Lung microvascular endothelial cell (primary cell): ENCODE measurements around the gene FAM241B. TPM values are rescaled to one million over a fixed set of nuclear protein-coding genes. Genes with fewer than 3 reads are reported as not detected.

Experiments
- DNase-seq, 2 donors: peaks; one replicate each; pipeline versions ENCODE4 v3.0.0 to v3.0.0-alpha.2; 2010; ENCODE audit warnings: low read depth in 2 of 2
- total RNA-seq: library from RNA; depleted of rRNA; stranded (reverse); fragments of >200 nt; gene quantifications from 2 replicates; pipeline ENCODE4 v1.2.1, GENCODE V29; 2014

Gene FAM241B
- total RNA-seq, 1 donor from 2014 or later, result 0.20 TPM

GRCh38 chr10:69633673-69634635 is 3.9 kb downstream of the FAM241B start:
- DNase-seq, result no peak

- DNase-seq, result no peak
These were observed 4.8 kb downstream of the FAM241B start for GRCh38 chr10:69634759-69635425.

GRCh38 chr10:69635428-69636272 is 5.6 kb downstream of the FAM241B start:
- no peak for DNase-seq

- no peak for DNase-seq
These were observed 6.2 kb downstream of the FAM241B start for GRCh38 chr10:69636273-69636575.

- peak; percentile 11 to 39 for DNase-seq
These were observed 6.9 kb downstream of the FAM241B start for GRCh38 chr10:69636626-69637605.

- DNase-seq, result no peak
These were observed 8.6 kb downstream of the FAM241B start for GRCh38 chr10:69638642-69639041.

GRCh38 chr10:69639291-69640195 is 9.5 kb downstream of the FAM241B start:
- DNase-seq, result peak; percentile 68 to 84

- no peak for DNase-seq
These were observed 10.3 kb downstream of the FAM241B start for GRCh38 chr10:69640196-69640980.

- DNase-seq, result no peak
These were observed 11.4 kb downstream of the FAM241B start for GRCh38 chr10:69641261-69641980.

GRCh38 chr10:69642747-69643146 is 12.7 kb downstream of the FAM241B start:
- DNase-seq, result no peak

- DNase-seq, result no peak
These were observed 14.0 kb downstream of the FAM241B start for GRCh38 chr10:69643779-69644657.

- DNase-seq, result peak; percentile 48 to 69
These were observed 14.7 kb downstream of the FAM241B start for GRCh38 chr10:69644658-69645295.

GRCh38 chr10:69645296-69646184 is 15.5 kb downstream of the FAM241B start:
- no peak for DNase-seq

GRCh38 chr10:69646185-69647060 is 16.4 kb downstream of the FAM241B start:
- DNase-seq, result no peak

- DNase-seq, result no peak
These were observed 17.1 kb downstream of the FAM241B start for GRCh38 chr10:69647126-69647525.
